Muscle of arm (tissue), 12 donors: ENCODE measurements around the gene NHSL1. TPM values are rescaled to one million over a fixed set of nuclear protein-coding genes. Genes with fewer than 3 reads are reported as not detected.

Source experiments
- DNase-seq: peaks from one replicate; pipeline ENCODE4 v3.0.0-alpha.2; 2013
- polyA plus RNA-seq, 12 donors: library from polyadenylated mRNA; unstranded; fragments of 120-200 nt; gene quantifications; one replicate each; pipeline ENCODE4 v1.2.1, GENCODE V29; 2013; ENCODE audit not compliant: insufficient read length in 12 of 12

The NHSL1 gene
- polyA plus RNA-seq, 12 donors, result 19.2 to 257 (median 26.3) TPM

- DNase-seq, result no peak
These were observed 528 bp downstream of the NHSL1 start for GRCh38 chr6:138498629-138499302.

GRCh38 chr6:138497286-138497685, 2.0 kb downstream of the NHSL1 start:
- DNase-seq, result no peak

- no peak for DNase-seq
These were observed 5.0 kb downstream of the NHSL1 start for GRCh38 chr6:138494312-138494711.

GRCh38 chr6:138493413-138493812, 5.9 kb downstream of the NHSL1 start:
- DNase-seq, result peak; percentile 71

- DNase-seq, result no peak
These were observed 6.4 kb downstream of the NHSL1 start for GRCh38 chr6:138492871-138493270.

- DNase-seq, result no peak
These were observed 7.2 kb downstream of the NHSL1 start for GRCh38 chr6:138492113-138492512.

- no peak for DNase-seq
These were observed 8.3 kb downstream of the NHSL1 start for GRCh38 chr6:138491017-138491416.

GRCh38 chr6:138489846-138490245, 9.4 kb downstream of the NHSL1 start:
- no peak for DNase-seq

- DNase-seq, result no peak
These were observed 12.1 kb downstream of the NHSL1 start for GRCh38 chr6:138487102-138487604.

- DNase-seq, result no peak
These were observed 12.8 kb downstream of the NHSL1 start for GRCh38 chr6:138486249-138487101.

GRCh38 chr6:138485586-138486248, 13.6 kb downstream of the NHSL1 start:
- DNase-seq, result no peak

- no peak for DNase-seq
These were observed 14.2 kb downstream of the NHSL1 start for GRCh38 chr6:138485005-138485545.

- no peak for DNase-seq
These were observed 15.1 kb downstream of the NHSL1 start for GRCh38 chr6:138484018-138484731.

GRCh38 chr6:138482816-138483215, 16.5 kb downstream of the NHSL1 start:
- no peak for DNase-seq

GRCh38 chr6:138480279-138480949, 18.9 kb downstream of the NHSL1 start:
- DNase-seq, result no peak

- no peak for DNase-seq
These were observed 21.3 kb downstream of the NHSL1 start for GRCh38 chr6:138477913-138478539.

GRCh38 chr6:138476116-138476515, 23.2 kb downstream of the NHSL1 start:
- no peak for DNase-seq

GRCh38 chr6:138473144-138473543, 26.1 kb downstream of the NHSL1 start:
- no peak for DNase-seq

- DNase-seq, result no peak
These were observed 30.8 kb downstream of the NHSL1 start for GRCh38 chr6:138468320-138469015.

- DNase-seq, result no peak
These were observed 31.4 kb downstream of the NHSL1 start for GRCh38 chr6:138467901-138468300.
